H1 (cell line): ENCODE data around the gene SCUBE2. TPM values are rescaled to one million over a fixed set of nuclear protein-coding genes. Genes with fewer than 3 reads are reported as not detected.

Source experiments
- CTCF ChIA-PET: fragments of 300-600 bp; sonication (Branson Sonifier 250); formaldehyde crosslinking; loops from one replicate; lab custom pipeline; 2021; ENCODE audit not compliant: partially characterized antibody; lab: Charles Lee
- POLR2A ChIA-PET: fragments of 300-600 bp; sonication (Branson Sonifier 250); formaldehyde crosslinking; loops from one replicate; lab custom pipeline; 2021; ENCODE audit warnings: inconsistent platforms; ENCODE audit not compliant: partially characterized antibody; lab: Charles Lee
- DNase-seq, 2 experiments: peaks; one replicate each; pipeline versions ENCODE4 v3.0.0 to v3.0.0-alpha.2; 2010 to 2022; ENCODE audit warnings: low spot score in 2 of 2, low read depth in 1 of 2, mixed read lengths in 1 of 2
- FAIRE-seq: peaks from 2 replicates; lab custom pipeline; 2011; peaks lifted over from hg19 to GRCh38; lab: Jason Lieb, UNC
- H2AFZ ChIP-seq: 2 replicates; pipeline ENCODE4 v1.8.1; 2012; ENCODE audit warnings: low read length, inconsistent platforms
- H2AK5ac ChIP-seq: 2 replicates; pipeline ENCODE4 v1.6.1; 2013; ENCODE audit warnings: low read depth, low read length
- H2BK120ac ChIP-seq: replicated peaks from 2 replicates; pipeline ENCODE3; 2013; ENCODE audit warnings: low read depth, low read length, inconsistent platforms
- H2BK12ac ChIP-seq: 2 replicates; pipeline ENCODE4 v1.6.1; 2013; ENCODE audit warnings: low read depth, low read length
- H2BK15ac ChIP-seq: 2 replicates; pipeline ENCODE4 v1.6.1; 2013; ENCODE audit warnings: low read length
- H2BK20ac ChIP-seq: 2 replicates; pipeline ENCODE4 v1.6.1; 2013; ENCODE audit warnings: low read length
- H2BK5ac ChIP-seq: 2 replicates; pipeline ENCODE4 v1.6.1; 2013; ENCODE audit warnings: low read depth, low read length
- H3K14ac ChIP-seq: 2 replicates; pipeline ENCODE4 v1.6.1; 2013; ENCODE audit warnings: inconsistent platforms; ENCODE audit not compliant: insufficient read length
- H3K18ac ChIP-seq: 2 replicates; pipeline ENCODE4 v1.6.1; 2013; ENCODE audit warnings: low read length; ENCODE audit errors: extremely low read depth
- H3K23ac ChIP-seq: 2 replicates; pipeline ENCODE4 v1.6.1; 2013; ENCODE audit warnings: inconsistent platforms; ENCODE audit not compliant: insufficient read length
- H3K23me2 ChIP-seq: 2 replicates; pipeline ENCODE4 v1.6.1; 2013; ENCODE audit warnings: low read depth, low read length
- H3K27ac ChIP-seq: 2 replicates; pipeline ENCODE4 v1.6.1; 2011; ENCODE audit warnings: low read depth, low read length, inconsistent platforms
- H3K27me3 ChIP-seq, 4 experiments: replicated peaks in 1 of 4; 1 replicate in 1 of 4; 2 replicates in 3 of 4; pipeline versions ENCODE4 v1.6.1 to v1.8.1; 2011 to 2013; ENCODE audit warnings: low read length in 3 of 4, mild to moderate bottlenecking in 3 of 4, inconsistent platforms in 2 of 4, mixed read lengths in 2 of 4, moderate library complexity in 1 of 4; ENCODE audit not compliant: control insufficient read depth in 3 of 4, insufficient read depth in 3 of 4; ENCODE audit errors: extremely low read depth in 1 of 4
- H3K36me3 ChIP-seq, 4 experiments: 2 replicates each; pipeline versions ENCODE4 v1.6.1 to v1.8.1; 2011 to 2013; ENCODE audit warnings: mild to moderate bottlenecking in 4 of 4, low read length in 3 of 4, moderate library complexity in 2 of 4, control low read depth in 1 of 4, inconsistent platforms in 1 of 4; ENCODE audit not compliant: insufficient read depth in 4 of 4, control insufficient read depth in 2 of 4
- H3K4ac ChIP-seq: replicated peaks from 2 replicates; pipeline ENCODE3; 2013; ENCODE audit warnings: low read length, low read depth, mixed read lengths, inconsistent platforms; ENCODE audit not compliant: insufficient read length
- H3K4me1 ChIP-seq, 4 experiments: replicated peaks in 1 of 4; 1 replicate in 1 of 4; 2 replicates in 3 of 4; pipeline versions ENCODE4 v1.6.1 to v1.8.1; 2011 to 2013; ENCODE audit warnings: low read length in 3 of 4, inconsistent platforms in 2 of 4, mixed read lengths in 1 of 4; ENCODE audit not compliant: insufficient read depth in 4 of 4, control insufficient read depth in 3 of 4
- H3K4me2 ChIP-seq, 2 experiments: 2 replicates each; pipeline versions ENCODE4 v1.6.1 to v1.8.1; 2011 to 2013; ENCODE audit warnings: low read depth in 2 of 2, low read length in 2 of 2, control low read depth in 1 of 2, inconsistent platforms in 1 of 2, mild to moderate bottlenecking in 1 of 2; ENCODE audit not compliant: insufficient read depth in 1 of 2
- H3K4me3 ChIP-seq, 4 experiments: fragments of 200-600, 300-600 bp in 1 of 4; sonication (generic), shearing (Covaris generic), sonication (Bioruptor Twin) in 1 of 4; 2 replicates each; pipeline versions ENCODE4 v1.5.1 to v1.8.1; 2011 to 2016; ENCODE audit warnings: low read length in 4 of 4, low read depth in 3 of 4, control low read depth in 2 of 4, inconsistent platforms in 2 of 4, mild to moderate bottlenecking in 2 of 4, mixed read lengths in 1 of 4, moderate library complexity in 1 of 4; ENCODE audit not compliant: insufficient read depth in 2 of 4; ENCODE audit errors: extremely low read depth in 1 of 4
- H3K56ac ChIP-seq: replicated peaks from 2 replicates; pipeline ENCODE3; 2013; ENCODE audit warnings: low read depth, mild to moderate bottlenecking, mixed read lengths, low read length, inconsistent platforms; ENCODE audit not compliant: insufficient read length
- H3K79me1 ChIP-seq: 2 replicates; pipeline ENCODE4 v1.6.1; 2013; ENCODE audit warnings: low read depth, low read length, control low read depth
- H3K79me2 ChIP-seq, 2 experiments: 2 replicates each; pipeline versions ENCODE4 v1.6.1 to v1.8.1; 2012 to 2013; ENCODE audit warnings: low read length in 2 of 2, mild to moderate bottlenecking in 2 of 2, inconsistent platforms in 1 of 2; ENCODE audit not compliant: insufficient read depth in 2 of 2, control insufficient read depth in 1 of 2
- H3K9ac ChIP-seq, 4 experiments: replicated peaks in 1 of 4; 1 replicate in 1 of 4; 2 replicates in 3 of 4; pipeline versions ENCODE4 v1.6.1 to v1.8.1; 2011 to 2013; ENCODE audit warnings: low read depth in 3 of 4, low read length in 3 of 4, control low read depth in 2 of 4, mild to moderate bottlenecking in 2 of 4, moderate library complexity in 2 of 4, inconsistent platforms in 1 of 4; ENCODE audit errors: extremely low read depth in 1 of 4
- H3K9me3 ChIP-seq, 2 experiments: 2 replicates each; pipeline versions ENCODE4 v1.6.1 to v1.8.1; 2012 to 2013; ENCODE audit warnings: mild to moderate bottlenecking in 2 of 2, moderate library complexity in 2 of 2, control low read depth in 1 of 2, inconsistent platforms in 1 of 2, low read depth in 1 of 2, low read length in 1 of 2, mixed read lengths in 1 of 2; ENCODE audit not compliant: insufficient read depth in 2 of 2
- H4K20me1 ChIP-seq, 2 experiments: replicated peaks in 1 of 2; 2 replicates each; pipeline versions ENCODE3 to v1.8.1; 2011 to 2013; ENCODE audit warnings: inconsistent platforms in 2 of 2, low read length in 2 of 2, mild to moderate bottlenecking in 1 of 2; ENCODE audit not compliant: insufficient read depth in 2 of 2, control insufficient read depth in 1 of 2
- H4K5ac ChIP-seq: 2 replicates; pipeline ENCODE4 v1.6.1; 2013; ENCODE audit warnings: low read length, low read depth, mixed read lengths, inconsistent platforms; ENCODE audit not compliant: insufficient read length
- H4K8ac ChIP-seq: 2 replicates; pipeline ENCODE4 v1.8.0; 2013; ENCODE audit warnings: mild to moderate bottlenecking, moderate library complexity, low read length, inconsistent platforms; ENCODE audit not compliant: insufficient read depth; ENCODE audit errors: extremely low read depth
- H4K91ac ChIP-seq: replicated peaks from 2 replicates; pipeline ENCODE3; 2013; ENCODE audit warnings: low read length, mixed read lengths, inconsistent platforms; ENCODE audit not compliant: insufficient read length
- CEBPB ChIP-seq: IDR thresholded peaks from 2 replicates; pipeline ENCODE4 v1.6.1; 2012; ENCODE audit warnings: low read depth, low read length
- NRF1 ChIP-seq: IDR thresholded peaks from 2 replicates; pipeline ENCODE4 v1.6.1; 2011; ENCODE audit warnings: mild to moderate bottlenecking, low read depth, low read length, improper control_type of control experiment
- POLR2A ChIP-seq, 2 experiments: IDR thresholded peaks; 1 replicate in 1 of 2; 2 replicates in 1 of 2; pipeline ENCODE4 v1.6.1; 2011; ENCODE audit warnings: low read depth in 2 of 2, low read length in 2 of 2, mild to moderate bottlenecking in 2 of 2; ENCODE audit errors: control extremely low read depth in 1 of 2
- SAP30 ChIP-seq: fragments of 300-600 bp; sonication (generic); IDR thresholded peaks from 2 replicates; pipeline ENCODE4 v1.7.1; 2012; ENCODE audit warnings: low read length, moderate library complexity, mild to moderate bottlenecking, inconsistent platforms; ENCODE audit not compliant: insufficient read depth, insufficient replicate concordance
- WGBS, 2 experiments: shearing (Covaris generic) in 1 of 2; methylation state at CpG; one replicate each; pipeline versions ENCODE4 v1.1.6 to v1.1.7; 2013 to 2015; ENCODE audit warnings: low lambda C conversion rate in 2 of 2, mixed read lengths in 2 of 2, inconsistent platforms in 1 of 2, low coverage in 1 of 2, missing lambda C conversion rate in 1 of 2; ENCODE audit not compliant: insufficient replicate concordance in 2 of 2, insufficient coverage in 1 of 2, insufficient read length in 1 of 2; ENCODE audit errors: extremely low coverage in 1 of 2, missing lambda C conversion rate in 1 of 2; 5-methylcytosine and 5-hydroxymethylcytosine counted together
- polyA plus RNA-seq, 7 experiments: library from polyadenylated mRNA; depleted of rRNA in 3 of 7; stranded (reverse) in 5 of 7; unstranded in 2 of 7; fragments of >200 nt in 5 of 7; fragments of 200-250 nt in 2 of 7; gene quantifications; 1 replicate in 5 of 7; 2 replicates in 1 of 7; 4 replicates in 1 of 7; pipeline versions ENCODE4 v1.2.1 to v1.2.3, GENCODE V29; 2011 to 2013; ENCODE audit warnings: missing spikeins in 2 of 7, mixed read lengths in 2 of 7
- total RNA-seq: library from RNA; stranded (reverse); fragmentation: NEBNext Ultra II Directional; extraction: Animal tissue kit (Norgen Biotek cat#: 25700); gene quantifications from 2 replicates; pipeline ENCODE4 v1.2.1, GENCODE V29; 2021

Gene SCUBE2
- total and polyA plus RNA-seq, 2 of the 8 experiments (the other 6 are each of a cell fraction or from before 2014, with no cell fraction given) = 0.29 to 1.2 TPM

DNA sequence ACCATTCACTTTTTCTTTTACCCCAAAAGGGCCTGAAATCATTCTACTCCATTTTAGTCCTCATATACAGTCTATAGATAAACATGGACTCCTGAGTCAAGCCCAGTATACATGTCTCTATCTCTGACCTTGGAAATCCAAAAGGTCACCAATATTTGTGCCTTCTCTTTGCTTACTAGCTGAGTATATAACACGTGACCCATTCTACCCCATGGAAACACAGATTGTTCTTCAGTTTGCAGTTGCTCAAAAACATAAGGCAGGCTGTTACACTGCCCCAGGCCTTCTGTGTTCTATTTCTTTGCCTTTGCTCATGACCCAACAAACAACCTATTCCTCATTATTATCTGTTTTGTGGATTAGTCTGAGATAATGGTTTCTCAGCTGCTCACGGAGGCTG is 93.4 kb downstream of the SCUBE2 start:
- H4K20me1 ChIP-seq = peaks cover 0 to 2% of the 10 kb centered on the region in 2 experiments
- 84% methylated on average over 2 of the region's 2 CpGs; no CpG with 5 or more reads in 1 of the 2 experiments for WGBS, 2 experiments

More for the DNA sequence above, 93.4 kb downstream of the SCUBE2 start:
- Histone ChIP-seq H3K4me1 (peaks cover 0 to 4% (median 2%) of the 10 kb centered on the region in 4 experiments; a peak in 3 of 7 replicates), H3K79me2 (no peaks in the 10 kb centered on the region), H2BK15ac (no peak overlapping the region), H3K4me2 (no peak overlapping the region), H2BK20ac (no peak overlapping the region; the same call in 1 of the 2 replicates), H2BK5ac (no peak overlapping the region), H4K91ac (no peak overlapping the region), H3K27ac (no peak overlapping the region), H3K9ac (no peak overlapping the region), H3K79me1 (no peaks in the 10 kb centered on the region), H4K8ac (no peak overlapping the region), H3K23ac (no peak overlapping the region), H3K4me3 (no peak overlapping the region), H3K4ac (no peak overlapping the region), H2BK120ac (no peak overlapping the region), H3K14ac (no peak overlapping the region), H3K36me3 (no peaks in the 10 kb centered on the region), H2AFZ (no peak overlapping the region), H3K9me3 (no peaks in the 10 kb centered on the region), H3K56ac (no peak overlapping the region), H3K27me3 (peaks cover 4 to 16% (median 14%) of the 10 kb centered on the region in 4 experiments), H4K5ac (no peak overlapping the region), H3K18ac (no peak overlapping the region), H3K23me2 (peaks cover 3% of the 10 kb centered on the region; the same call in 1 of the 2 replicates), H2BK12ac (no peak overlapping the region), H2AK5ac (no peak overlapping the region)
- TF ChIP-seq SAP30 (no peak), CEBPB (no peak), NRF1 (no peak), POLR2A (IDR thresholded peaks at IDR 0.05; ENCODE audit: control extremely low read depth in 1 of 2, low read depth in 2 of 2, low read length in 2 of 2) (no peak)
- FAIRE-seq = no peak
- DNase-seq = no peak
- ChIA-PET POLR2A (interaction anchor here (1.0 kb wide), 1 partner anchor 33 kb away, joined by 3 read pairs; no protein-coding TSS in a partner anchor), CTCF (interaction anchor here (1.0 to 1.9 kb wide), 4 partner anchors 18 to 98 kb away, joined by 3 to 9 read pairs (median 4); no protein-coding TSS in a partner anchor)
